RWPE2 (cell line): ENCODE measurements around the gene KBTBD4.
A peak's percentile ranks its signal among the peaks of the same experiment; 100 is the strongest.

Source experiments
- ATAC-seq: fragments of 200-7000 bp; cut with Tn5 transposase; 3 replicates; pipeline ENCODE4 v1.9.1; 2021; ENCODE audit warnings: low read depth
- DNase-seq: peaks from one replicate; pipeline ENCODE4 v3.0.0-alpha.2; 2020; ENCODE audit warnings: low spot score
- H3K27ac ChIP-seq: fragments of 450-650 bp; 2 replicates; pipeline ENCODE4 v1.5.1; 2017; ENCODE audit warnings: mild to moderate bottlenecking; ENCODE audit not compliant: poor library complexity, severe bottlenecking
- H3K27me3 ChIP-seq: fragments of 250-450 bp; sonication (Bioruptor Pico); 2 replicates; pipeline ENCODE4 v1.5.1; 2021; ENCODE audit warnings: mild to moderate bottlenecking, moderate library complexity; ENCODE audit not compliant: insufficient read depth, poor library complexity, severe bottlenecking
- H3K36me3 ChIP-seq: fragments of 250-450 bp; sonication (Bioruptor Pico); 2 replicates; pipeline ENCODE4 v1.5.1; 2020; ENCODE audit warnings: low read depth, mild to moderate bottlenecking, moderate library complexity
- H3K4me1 ChIP-seq: fragments of 250-450 bp; sonication (Bioruptor Pico); 2 replicates; pipeline ENCODE4 v1.5.1; 2021; ENCODE audit warnings: mild to moderate bottlenecking, moderate library complexity; ENCODE audit not compliant: insufficient read depth, poor library complexity, severe bottlenecking
- H3K4me3 ChIP-seq: fragments of 250-450 bp; sonication (Bioruptor Pico); 2 replicates; pipeline ENCODE4 v1.5.1; 2021; ENCODE audit warnings: mild to moderate bottlenecking, moderate library complexity; ENCODE audit not compliant: severe bottlenecking
- H3K9me3 ChIP-seq: fragments of 250-450 bp; sonication (Bioruptor Pico); 2 replicates; pipeline ENCODE4 v1.5.1; 2021; ENCODE audit warnings: mild to moderate bottlenecking, moderate library complexity; ENCODE audit not compliant: severe bottlenecking
- TF ChIP-seq, protein P1 (sequence below): fragments of 450-650 bp; IDR thresholded peaks from one replicate; pipeline ENCODE4 v1.5.1; 2017; ENCODE audit warnings: mild to moderate bottlenecking, moderate library complexity; ENCODE audit not compliant: poor library complexity, severe bottlenecking

KBTBD4 gene

DNA sequence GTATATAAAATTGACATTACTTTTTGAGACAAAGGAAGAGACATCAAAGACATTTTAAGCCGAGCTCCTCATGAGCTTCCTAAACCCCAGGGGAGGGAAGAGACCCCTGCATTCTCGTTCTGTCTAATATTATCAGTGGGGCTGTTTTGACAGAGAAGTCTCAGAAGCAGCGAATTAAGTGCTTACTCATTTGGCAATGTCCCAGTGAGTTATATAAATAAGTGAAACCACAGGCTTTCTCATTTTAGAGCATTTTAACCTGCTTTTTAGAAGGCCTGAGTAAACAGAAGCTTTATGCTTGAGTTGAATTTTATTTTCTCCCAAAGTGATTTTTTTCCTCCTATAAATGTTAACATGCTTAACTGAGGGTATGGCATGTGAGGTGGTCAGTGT lies 38.6 kb upstream of the KBTBD4 start:
- Histone ChIP-seq H3K4me3 (no peak overlapping the region), H3K9me3 (no peaks in the 10 kb centered on the region), H3K27me3 (no peaks in the 10 kb centered on the region), H3K27ac (no peak overlapping the region), H3K4me1 (no peaks in the 10 kb centered on the region), H3K36me3 (peaks cover 50% of the 10 kb centered on the region)
- TF ChIP-seq, protein P1, sequence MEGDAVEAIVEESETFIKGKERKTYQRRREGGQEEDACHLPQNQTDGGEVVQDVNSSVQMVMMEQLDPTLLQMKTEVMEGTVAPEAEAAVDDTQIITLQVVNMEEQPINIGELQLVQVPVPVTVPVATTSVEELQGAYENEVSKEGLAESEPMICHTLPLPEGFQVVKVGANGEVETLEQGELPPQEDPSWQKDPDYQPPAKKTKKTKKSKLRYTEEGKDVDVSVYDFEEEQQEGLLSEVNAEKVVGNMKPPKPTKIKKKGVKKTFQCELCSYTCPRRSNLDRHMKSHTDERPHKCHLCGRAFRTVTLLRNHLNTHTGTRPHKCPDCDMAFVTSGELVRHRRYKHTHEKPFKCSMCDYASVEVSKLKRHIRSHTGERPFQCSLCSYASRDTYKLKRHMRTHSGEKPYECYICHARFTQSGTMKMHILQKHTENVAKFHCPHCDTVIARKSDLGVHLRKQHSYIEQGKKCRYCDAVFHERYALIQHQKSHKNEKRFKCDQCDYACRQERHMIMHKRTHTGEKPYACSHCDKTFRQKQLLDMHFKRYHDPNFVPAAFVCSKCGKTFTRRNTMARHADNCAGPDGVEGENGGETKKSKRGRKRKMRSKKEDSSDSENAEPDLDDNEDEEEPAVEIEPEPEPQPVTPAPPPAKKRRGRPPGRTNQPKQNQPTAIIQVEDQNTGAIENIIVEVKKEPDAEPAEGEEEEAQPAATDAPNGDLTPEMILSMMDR: peak; percentile 34
- ATAC-seq (no peak), DNase-seq (no peak)

DNA sequence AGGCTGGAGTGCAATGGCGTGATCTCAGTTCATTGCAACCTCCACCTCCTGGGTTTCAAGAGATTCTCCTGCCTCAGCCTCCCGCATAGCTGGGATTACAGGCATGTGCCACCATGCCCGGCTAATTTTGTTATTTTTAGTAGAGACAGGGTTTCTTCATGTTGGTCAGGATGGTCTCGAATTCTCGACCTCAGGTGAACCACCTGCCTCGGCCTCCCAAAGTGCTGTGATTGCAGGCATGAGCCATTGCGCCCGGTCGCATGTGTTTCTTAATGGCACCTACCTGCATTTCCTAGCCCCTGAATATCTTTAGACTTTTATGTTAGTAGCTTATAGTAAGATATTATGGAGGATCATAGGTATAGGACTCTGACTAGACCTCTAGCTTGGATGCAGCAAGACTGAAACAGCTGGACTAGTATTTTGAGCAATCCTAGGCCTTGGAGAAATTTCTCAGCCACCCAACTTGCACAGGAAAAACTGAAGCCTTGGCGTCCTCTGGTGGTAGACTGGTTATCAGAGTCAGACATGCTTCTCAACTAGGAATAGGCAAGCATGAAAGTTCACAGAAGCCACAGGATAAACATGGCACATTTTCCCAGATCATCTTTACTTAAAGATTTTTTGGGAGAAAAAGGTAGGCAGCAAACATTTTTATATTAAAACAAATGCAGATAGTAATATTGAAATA lies 38.1 kb upstream of the KBTBD4 start:
- TF ChIP-seq, protein P1: peak; percentile 70
- peaks cover 45% of the 10 kb centered on the region for H3K36me3 ChIP-seq
- no peaks in the 10 kb centered on the region for H3K4me1 ChIP-seq
- H3K4me3 ChIP-seq: no peak overlapping the region
- no peaks in the 10 kb centered on the region for H3K9me3 ChIP-seq
- DNase-seq: no peak
- H3K27me3 ChIP-seq: no peaks in the 10 kb centered on the region
- ATAC-seq: peak; percentile 67; the same call in 1 of the 3 replicates
- no peak overlapping the region for H3K27ac ChIP-seq

DNA sequence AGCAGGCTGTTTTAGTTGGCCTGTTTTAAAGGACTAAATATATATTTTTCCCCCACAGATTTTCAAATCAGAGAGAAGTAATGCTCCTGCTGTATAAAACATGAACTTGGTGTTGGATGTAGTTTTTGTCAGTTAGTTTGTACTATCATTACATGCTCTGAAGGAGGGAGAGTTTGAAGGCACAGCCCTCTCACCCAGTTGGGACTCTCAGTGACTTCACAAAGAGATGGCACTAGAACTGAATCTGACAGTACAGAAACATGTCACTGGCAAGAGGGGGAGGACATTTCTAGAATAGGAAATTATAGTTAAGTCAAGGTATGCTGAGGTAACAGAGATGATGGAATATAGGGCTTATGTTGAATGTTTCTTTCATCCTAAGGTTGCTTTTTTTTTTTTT lies 36.5 kb upstream of the KBTBD4 start:
- Histone ChIP-seq H3K36me3 (peaks cover 34% of the 10 kb centered on the region), H3K9me3 (no peaks in the 10 kb centered on the region), H3K27ac (no peak overlapping the region), H3K4me1 (no peaks in the 10 kb centered on the region), H3K27me3 (no peaks in the 10 kb centered on the region), H3K4me3 (no peak overlapping the region)
- no peak for DNase-seq
- ATAC-seq: no peak
- TF ChIP-seq, protein P1: no peak

DNA sequence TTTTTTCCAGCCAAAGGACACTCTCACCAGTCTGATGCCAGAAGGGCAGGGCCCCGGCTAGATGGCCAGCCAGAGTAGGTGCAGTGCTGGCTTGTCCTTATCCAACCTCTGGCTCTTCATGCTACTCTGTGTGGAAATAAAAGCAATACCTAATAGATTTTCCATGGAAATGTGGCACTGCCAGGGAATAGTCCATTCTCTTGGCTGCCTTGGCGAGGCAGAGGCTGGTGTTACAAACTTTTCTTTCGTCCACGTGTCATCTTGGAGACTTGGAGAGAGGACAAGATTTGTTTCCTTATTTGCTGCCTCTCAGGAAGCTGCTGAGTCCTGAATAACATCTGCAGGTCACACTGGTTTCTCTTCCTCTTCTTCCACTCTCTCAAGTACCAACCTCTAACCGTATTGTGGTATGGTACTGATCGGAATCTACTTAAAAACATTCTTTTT lies 32.6 kb upstream of the KBTBD4 start:
- no peak overlapping the region for H3K27ac ChIP-seq
- TF ChIP-seq, protein P1: no peak
- no peaks in the 10 kb centered on the region for H3K27me3 ChIP-seq
- peak; percentile 13; the same call in 1 of the 3 replicates for ATAC-seq
- H3K36me3 ChIP-seq: no peaks in the 10 kb centered on the region
- no peak for DNase-seq
- no peaks in the 10 kb centered on the region for H3K4me1 ChIP-seq
- H3K9me3 ChIP-seq: no peaks in the 10 kb centered on the region
- H3K4me3 ChIP-seq: no peak overlapping the region

DNA sequence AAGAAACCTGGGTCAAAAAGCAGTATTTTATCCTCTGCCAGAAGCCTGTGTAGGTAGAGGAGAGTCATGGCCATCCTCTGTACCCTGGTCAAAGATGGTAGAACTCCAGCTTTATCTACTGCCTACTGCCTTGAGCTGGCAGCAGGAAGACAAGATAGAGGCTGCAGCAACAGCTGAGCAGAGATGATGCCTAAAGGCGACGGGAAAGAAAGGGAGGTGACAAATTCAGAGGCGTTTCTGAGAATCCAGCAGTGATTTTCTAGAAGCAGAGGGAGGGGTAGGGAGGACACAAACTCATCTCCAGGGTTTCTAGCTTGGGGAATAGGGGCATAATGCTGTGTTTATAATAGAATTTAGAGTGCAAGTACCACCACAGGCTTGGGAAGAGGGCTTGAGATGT lies 30.9 kb upstream of the KBTBD4 start:
- no peak for ATAC-seq

More for the DNA sequence above, 30.9 kb upstream of the KBTBD4 start:
- no peak for DNase-seq
- TF ChIP-seq, protein P1: no peak
- Histone ChIP-seq H3K4me1 (no peaks in the 10 kb centered on the region), H3K4me3 (no peak overlapping the region), H3K9me3 (no peaks in the 10 kb centered on the region), H3K27ac (no peak overlapping the region), H3K36me3 (no peaks in the 10 kb centered on the region), H3K27me3 (no peaks in the 10 kb centered on the region)
